ENCODE data around the gene CEACAM5.

- TF ChIP-seq CTCF (IDR thresholded peaks at IDR 0.05), result no peak
- TF ChIP-seq POLR2A (IDR thresholded peaks at IDR 0.05), result no peak
Measured at GRCh38 chr19:41711376-41712261, 3.2 kb downstream of the CEACAM5 start.

Measured in esophagus squamous epithelium (tissue), 4 donors.